ENCODE results near the gene GAL3ST1. TPM values are rescaled to one million over a fixed set of nuclear protein-coding genes. Genes with fewer than 3 reads are reported as not detected.

GAL3ST1 gene
- total and polyA plus RNA-seq, 4 donors, result 1.0 to 19.4 (median 1.5) TPM

DNA sequence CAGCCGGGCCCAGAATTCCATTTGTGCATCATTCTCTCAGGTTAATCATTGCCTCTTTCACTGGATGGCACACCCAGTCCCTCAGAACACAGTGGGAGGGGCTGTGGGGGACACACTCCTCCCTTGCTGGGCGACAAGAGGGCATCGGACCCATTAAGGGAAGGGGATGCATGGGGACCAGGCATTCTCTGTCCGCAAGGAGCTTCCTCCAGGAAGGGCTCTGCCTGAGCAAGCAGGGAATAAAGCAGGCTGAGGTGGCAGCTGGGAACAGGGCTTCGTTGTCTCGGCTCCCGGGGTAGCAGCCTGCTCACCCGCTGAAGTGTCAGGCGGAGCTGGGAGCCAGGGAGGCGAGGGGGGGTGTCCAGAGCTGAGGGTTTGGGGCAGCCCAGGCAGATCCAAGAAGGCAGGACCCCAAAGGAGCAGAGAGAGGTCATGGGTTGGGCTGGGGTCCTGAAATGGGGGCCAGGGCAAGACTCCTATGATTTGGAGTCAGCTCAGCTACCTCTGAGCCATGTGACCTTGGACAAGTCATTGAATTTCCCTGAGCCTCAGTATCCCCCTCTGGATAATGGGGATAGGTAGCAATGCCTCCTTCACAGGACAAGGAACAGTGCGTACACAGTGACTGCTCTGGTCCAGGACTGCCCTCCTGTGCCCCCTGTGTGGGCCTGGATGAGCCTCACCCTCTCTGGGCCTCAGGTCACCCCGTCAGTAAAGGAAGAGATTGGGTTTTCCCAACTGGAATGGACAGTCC, 1.4 kb downstream of the GAL3ST1 start:
- Histone ChIP-seq H3K9ac (ENCODE audit: low read depth in 1 of 2, low read length in 2 of 2) (no peak overlapping the region), H3K27me3 (ENCODE audit: control insufficient read depth in 4 of 4, insufficient read depth in 4 of 4, low read length in 3 of 4) (no peaks in the 10 kb centered on the region), H3K4me1 (ENCODE audit: control insufficient read depth in 4 of 4, insufficient read depth in 4 of 4, low read length in 3 of 4) (peaks cover 23 to 31% (median 26%) of the 10 kb centered on the region in 4 donors), H3K4me3 (ENCODE audit: low read depth in 1 of 3, low read length in 3 of 3) (no peak overlapping the region), H3K36me3 (ENCODE audit: control insufficient read depth in 4 of 4, insufficient read depth in 3 of 4, low read depth in 1 of 4, low read length in 3 of 4) (peaks cover 5 to 26% (median 14%) of the 10 kb centered on the region in 4 donors), H3K27ac (ENCODE audit: low read depth in 1 of 2, low read length in 2 of 2) (no peak overlapping the region), H3K9me3 (ENCODE audit: control insufficient read depth in 4 of 4, low read length in 3 of 4) (no peaks in the 10 kb centered on the region)
- WGBS, result 32% methylated on average over 12 of the region's 12 CpGs
- no peak for DNase-seq (ENCODE audit: low spot score)
- TF ChIP-seq HNF4G (IDR thresholded peaks at IDR 0.05), result no peak
- TF ChIP-seq, protein P1, sequence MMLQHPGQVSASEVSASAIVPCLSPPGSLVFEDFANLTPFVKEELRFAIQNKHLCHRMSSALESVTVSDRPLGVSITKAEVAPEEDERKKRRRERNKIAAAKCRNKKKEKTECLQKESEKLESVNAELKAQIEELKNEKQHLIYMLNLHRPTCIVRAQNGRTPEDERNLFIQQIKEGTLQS (IDR thresholded peaks at IDR 0.05), result no peak
- no peak for TF ChIP-seq GABPA (IDR thresholded peaks at IDR 0.05 in 1 of 2, conservative IDR thresholded peaks at IDR 0.05 in 1 of 2)
- TF ChIP-seq FOXA1 (IDR thresholded peaks at IDR 0.05), result no peak
- no peak for TF ChIP-seq EGR1 (IDR thresholded peaks at IDR 0.05; ENCODE audit: low read depth in 2 of 2)
- TF ChIP-seq RAD21 (IDR thresholded peaks at IDR 0.05), result no peak
- no peak for TF ChIP-seq FOXA2 (IDR thresholded peaks at IDR 0.05)
- no peak for TF ChIP-seq HNF4A (conservative IDR thresholded peaks at IDR 0.05)
- TF ChIP-seq, protein P2, sequence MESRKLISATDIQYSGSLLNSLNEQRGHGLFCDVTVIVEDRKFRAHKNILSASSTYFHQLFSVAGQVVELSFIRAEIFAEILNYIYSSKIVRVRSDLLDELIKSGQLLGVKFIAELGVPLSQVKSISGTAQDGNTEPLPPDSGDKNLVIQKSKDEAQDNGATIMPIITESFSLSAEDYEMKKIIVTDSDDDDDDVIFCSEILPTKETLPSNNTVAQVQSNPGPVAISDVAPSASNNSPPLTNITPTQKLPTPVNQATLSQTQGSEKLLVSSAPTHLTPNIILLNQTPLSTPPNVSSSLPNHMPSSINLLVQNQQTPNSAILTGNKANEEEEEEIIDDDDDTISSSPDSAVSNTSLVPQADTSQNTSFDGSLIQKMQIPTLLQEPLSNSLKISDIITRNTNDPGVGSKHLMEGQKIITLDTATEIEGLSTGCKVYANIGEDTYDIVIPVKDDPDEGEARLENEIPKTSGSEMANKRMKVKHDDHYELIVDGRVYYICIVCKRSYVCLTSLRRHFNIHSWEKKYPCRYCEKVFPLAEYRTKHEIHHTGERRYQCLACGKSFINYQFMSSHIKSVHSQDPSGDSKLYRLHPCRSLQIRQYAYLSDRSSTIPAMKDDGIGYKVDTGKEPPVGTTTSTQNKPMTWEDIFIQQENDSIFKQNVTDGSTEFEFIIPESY (IDR thresholded peaks at IDR 0.05), result no peak
- TF ChIP-seq JUND (IDR thresholded peaks at IDR 0.05), result no peak
- TF ChIP-seq RXRA (IDR thresholded peaks at IDR 0.05), result no peak
- no peak for TF ChIP-seq YY1 (IDR thresholded peaks at IDR 0.05)

DNA sequence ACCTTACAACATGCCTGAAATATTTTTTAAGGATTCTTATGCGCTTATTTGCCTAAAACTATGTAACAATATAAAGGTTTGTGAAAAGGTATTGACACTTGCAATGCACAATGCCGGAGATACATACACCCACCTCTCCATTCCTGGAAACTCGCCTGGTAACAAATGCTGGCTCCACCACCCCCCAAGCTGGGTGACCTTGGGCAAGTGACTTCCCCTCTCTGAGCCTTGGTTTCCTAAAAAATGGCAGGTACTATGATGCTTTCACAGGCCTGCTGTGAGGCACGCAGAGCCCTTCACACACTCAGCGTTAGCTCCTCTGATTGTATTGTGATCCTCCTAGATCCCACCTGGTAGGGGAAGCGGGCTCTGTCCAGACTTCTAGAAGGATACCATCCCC, 2.3 kb downstream of the GAL3ST1 start:
- 94% methylated on average over 6 of the region's 6 CpGs for WGBS
- no peak for DNase-seq (ENCODE audit: low spot score)
- no peaks in the 10 kb centered on the region for H3K9me3 ChIP-seq (ENCODE audit: control insufficient read depth in 4 of 4, low read length in 3 of 4)
- H3K4me1 ChIP-seq (ENCODE audit: control insufficient read depth in 4 of 4, insufficient read depth in 4 of 4, low read length in 3 of 4), result peaks cover 23 to 31% (median 26%) of the 10 kb centered on the region in 4 donors
- H3K27ac ChIP-seq (ENCODE audit: low read depth in 1 of 2, low read length in 2 of 2), result no peak overlapping the region
- no peaks in the 10 kb centered on the region for H3K27me3 ChIP-seq (ENCODE audit: control insufficient read depth in 4 of 4, insufficient read depth in 4 of 4, low read length in 3 of 4)
- peaks cover 5 to 18% (median 8%) of the 10 kb centered on the region in 4 donors for H3K36me3 ChIP-seq (ENCODE audit: control insufficient read depth in 4 of 4, insufficient read depth in 3 of 4, low read depth in 1 of 4, low read length in 3 of 4)
- TF ChIP-seq, protein P1 (IDR thresholded peaks at IDR 0.05), result no peak
- TF ChIP-seq EGR1 (IDR thresholded peaks at IDR 0.05; ENCODE audit: low read depth in 2 of 2) (no peak), JUND (IDR thresholded peaks at IDR 0.05) (no peak), RXRA (IDR thresholded peaks at IDR 0.05) (no peak), SP1 (IDR thresholded peaks at IDR 0.05) (no peak), FOXA2 (IDR thresholded peaks at IDR 0.05) (no peak), HNF4A (conservative IDR thresholded peaks at IDR 0.05) (no peak), NR2F2 (IDR thresholded peaks at IDR 0.05) (no peak), YY1 (IDR thresholded peaks at IDR 0.05) (no peak), FOXA1 (IDR thresholded peaks at IDR 0.05) (no peak), GABPA (IDR thresholded peaks at IDR 0.05 in 1 of 2, conservative IDR thresholded peaks at IDR 0.05 in 1 of 2) (no peak), HNF4G (IDR thresholded peaks at IDR 0.05) (no peak), TAF1 (conservative IDR thresholded peaks at IDR 0.05) (no peak)
- TF ChIP-seq, protein P3, sequence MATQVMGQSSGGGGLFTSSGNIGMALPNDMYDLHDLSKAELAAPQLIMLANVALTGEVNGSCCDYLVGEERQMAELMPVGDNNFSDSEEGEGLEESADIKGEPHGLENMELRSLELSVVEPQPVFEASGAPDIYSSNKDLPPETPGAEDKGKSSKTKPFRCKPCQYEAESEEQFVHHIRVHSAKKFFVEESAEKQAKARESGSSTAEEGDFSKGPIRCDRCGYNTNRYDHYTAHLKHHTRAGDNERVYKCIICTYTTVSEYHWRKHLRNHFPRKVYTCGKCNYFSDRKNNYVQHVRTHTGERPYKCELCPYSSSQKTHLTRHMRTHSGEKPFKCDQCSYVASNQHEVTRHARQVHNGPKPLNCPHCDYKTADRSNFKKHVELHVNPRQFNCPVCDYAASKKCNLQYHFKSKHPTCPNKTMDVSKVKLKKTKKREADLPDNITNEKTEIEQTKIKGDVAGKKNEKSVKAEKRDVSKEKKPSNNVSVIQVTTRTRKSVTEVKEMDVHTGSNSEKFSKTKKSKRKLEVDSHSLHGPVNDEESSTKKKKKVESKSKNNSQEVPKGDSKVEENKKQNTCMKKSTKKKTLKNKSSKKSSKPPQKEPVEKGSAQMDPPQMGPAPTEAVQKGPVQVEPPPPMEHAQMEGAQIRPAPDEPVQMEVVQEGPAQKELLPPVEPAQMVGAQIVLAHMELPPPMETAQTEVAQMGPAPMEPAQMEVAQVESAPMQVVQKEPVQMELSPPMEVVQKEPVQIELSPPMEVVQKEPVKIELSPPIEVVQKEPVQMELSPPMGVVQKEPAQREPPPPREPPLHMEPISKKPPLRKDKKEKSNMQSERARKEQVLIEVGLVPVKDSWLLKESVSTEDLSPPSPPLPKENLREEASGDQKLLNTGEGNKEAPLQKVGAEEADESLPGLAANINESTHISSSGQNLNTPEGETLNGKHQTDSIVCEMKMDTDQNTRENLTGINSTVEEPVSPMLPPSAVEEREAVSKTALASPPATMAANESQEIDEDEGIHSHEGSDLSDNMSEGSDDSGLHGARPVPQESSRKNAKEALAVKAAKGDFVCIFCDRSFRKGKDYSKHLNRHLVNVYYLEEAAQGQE (IDR thresholded peaks at IDR 0.05), result no peak
- TF ChIP-seq, protein P4, sequence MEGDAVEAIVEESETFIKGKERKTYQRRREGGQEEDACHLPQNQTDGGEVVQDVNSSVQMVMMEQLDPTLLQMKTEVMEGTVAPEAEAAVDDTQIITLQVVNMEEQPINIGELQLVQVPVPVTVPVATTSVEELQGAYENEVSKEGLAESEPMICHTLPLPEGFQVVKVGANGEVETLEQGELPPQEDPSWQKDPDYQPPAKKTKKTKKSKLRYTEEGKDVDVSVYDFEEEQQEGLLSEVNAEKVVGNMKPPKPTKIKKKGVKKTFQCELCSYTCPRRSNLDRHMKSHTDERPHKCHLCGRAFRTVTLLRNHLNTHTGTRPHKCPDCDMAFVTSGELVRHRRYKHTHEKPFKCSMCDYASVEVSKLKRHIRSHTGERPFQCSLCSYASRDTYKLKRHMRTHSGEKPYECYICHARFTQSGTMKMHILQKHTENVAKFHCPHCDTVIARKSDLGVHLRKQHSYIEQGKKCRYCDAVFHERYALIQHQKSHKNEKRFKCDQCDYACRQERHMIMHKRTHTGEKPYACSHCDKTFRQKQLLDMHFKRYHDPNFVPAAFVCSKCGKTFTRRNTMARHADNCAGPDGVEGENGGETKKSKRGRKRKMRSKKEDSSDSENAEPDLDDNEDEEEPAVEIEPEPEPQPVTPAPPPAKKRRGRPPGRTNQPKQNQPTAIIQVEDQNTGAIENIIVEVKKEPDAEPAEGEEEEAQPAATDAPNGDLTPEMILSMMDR (IDR thresholded peaks at IDR 0.05; ENCODE audit: low read depth, low read length, missing input control), result no peak
- TF ChIP-seq, protein P2 (IDR thresholded peaks at IDR 0.05), result no peak
- TF ChIP-seq, protein P5, sequence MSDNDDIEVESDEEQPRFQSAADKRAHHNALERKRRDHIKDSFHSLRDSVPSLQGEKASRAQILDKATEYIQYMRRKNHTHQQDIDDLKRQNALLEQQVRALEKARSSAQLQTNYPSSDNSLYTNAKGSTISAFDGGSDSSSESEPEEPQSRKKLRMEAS (IDR thresholded peaks at IDR 0.05), result no peak
- H3K4me3 ChIP-seq (ENCODE audit: low read depth in 1 of 3, low read length in 3 of 3), result no peak overlapping the region
- H3K9ac ChIP-seq (ENCODE audit: low read depth in 1 of 2, low read length in 2 of 2), result no peak overlapping the region

All from liver (tissue), 9 donors.